ENCODE data around the gene ILF3.

The ILF3 gene

GRCh38 chr19:10653732-10654609 is at the start of gene ILF3:
TSS of gene ILF3 (plus strand) at chr19:10654346. CDS start at chr19:10670606, 16,260 bp downstream.
- peak; percentile 99 for DNase-seq (ENCODE audit: low spot score)

- no peak for DNase-seq (ENCODE audit: low spot score)
Observed at GRCh38 chr19:10604460-10604980, 49.6 kb upstream of the ILF3 start.

GRCh38 chr19:10611907-10612306 is 42.2 kb upstream of the ILF3 start:
- no peak for DNase-seq (ENCODE audit: low spot score)

GRCh38 chr19:10612499-10613119 is 41.5 kb upstream of the ILF3 start:
- peak; percentile 83 for DNase-seq (ENCODE audit: low spot score)

DNA sequence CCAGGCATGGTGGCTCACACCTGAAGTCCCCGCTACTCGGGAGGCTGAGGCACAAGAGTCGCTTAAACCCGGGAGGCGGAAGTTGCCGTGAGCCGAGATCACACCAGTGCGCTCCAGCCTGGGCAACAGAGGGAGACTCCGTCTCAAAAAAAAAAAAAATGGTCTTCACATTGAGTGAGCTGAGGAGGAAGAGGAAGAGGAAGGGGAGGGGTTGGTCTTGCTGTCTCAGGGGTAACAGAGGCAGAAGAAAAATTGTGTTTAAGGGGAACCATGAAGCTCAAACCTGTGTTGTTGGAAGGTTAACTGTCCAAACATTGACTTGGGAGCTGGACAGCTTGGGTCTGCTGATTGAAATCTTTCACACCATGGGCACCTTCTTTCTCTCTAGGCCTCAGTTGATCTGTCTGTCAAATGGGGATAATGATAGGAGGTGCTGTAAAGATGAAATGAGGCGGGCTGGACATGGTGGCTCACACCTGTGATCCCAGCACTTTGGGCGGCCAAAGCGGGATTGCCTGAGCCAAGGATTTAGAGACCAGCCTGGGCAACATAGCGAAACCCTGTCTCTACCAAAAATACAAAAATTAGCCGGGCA is 38.6 kb upstream of the ILF3 start:
- no peak for DNase-seq (ENCODE audit: low spot score)

DNA sequence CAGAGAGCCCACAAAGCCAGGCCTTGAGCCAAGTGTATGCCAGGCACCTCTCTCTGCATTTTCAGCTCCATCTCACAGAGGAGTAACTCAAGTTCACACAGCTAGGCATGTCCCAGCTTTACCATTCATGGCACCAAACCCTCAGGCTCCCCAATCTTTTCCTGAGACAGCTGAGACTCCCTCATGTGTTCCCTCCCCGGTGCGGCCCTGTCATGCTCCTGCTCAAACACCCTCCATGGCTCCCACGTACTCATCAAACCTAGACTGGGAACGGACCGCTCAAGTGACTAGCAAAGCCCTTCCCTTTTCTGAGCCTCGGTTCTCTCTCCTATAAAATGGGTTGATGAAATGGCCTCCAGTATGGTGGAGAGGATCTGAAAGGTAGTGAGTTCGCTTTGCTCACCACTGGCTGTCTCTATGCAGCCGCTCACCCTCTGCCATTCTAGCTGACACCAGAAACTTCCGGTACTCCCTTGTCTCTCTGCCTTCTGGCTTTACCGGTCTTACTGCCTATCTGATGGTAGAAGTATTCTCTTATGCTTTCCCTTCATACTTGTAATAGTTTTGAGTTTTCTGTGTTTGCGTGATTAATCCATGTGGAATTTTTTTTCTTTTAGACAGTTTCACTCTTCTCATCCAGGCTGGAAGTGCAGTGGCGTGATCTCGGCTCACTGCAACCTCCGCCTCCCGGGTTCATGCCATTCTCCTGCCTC is 36.6 kb upstream of the ILF3 start:
- DNase-seq (ENCODE audit: low spot score) = no peak

DNA sequence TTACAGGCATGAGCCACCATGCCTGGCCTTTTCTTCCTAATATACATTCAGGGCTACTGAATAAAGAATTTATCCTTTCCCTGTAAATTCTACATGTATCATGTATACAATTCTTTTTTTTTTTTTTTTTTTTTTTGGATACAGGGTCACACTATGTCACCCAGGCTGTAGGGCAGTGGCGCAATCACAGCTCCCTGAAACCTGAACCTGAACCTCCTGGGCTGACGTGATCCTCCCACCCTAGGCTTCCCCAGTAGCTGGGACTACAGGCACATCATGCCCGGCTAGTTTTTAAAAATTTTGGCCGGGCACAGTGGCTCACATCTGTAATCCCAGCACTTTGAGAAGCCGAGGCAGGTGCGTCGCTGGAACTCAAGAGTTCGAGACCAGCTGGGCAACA is 35.3 kb upstream of the ILF3 start:
- no peak for DNase-seq (ENCODE audit: low spot score)

DNA sequence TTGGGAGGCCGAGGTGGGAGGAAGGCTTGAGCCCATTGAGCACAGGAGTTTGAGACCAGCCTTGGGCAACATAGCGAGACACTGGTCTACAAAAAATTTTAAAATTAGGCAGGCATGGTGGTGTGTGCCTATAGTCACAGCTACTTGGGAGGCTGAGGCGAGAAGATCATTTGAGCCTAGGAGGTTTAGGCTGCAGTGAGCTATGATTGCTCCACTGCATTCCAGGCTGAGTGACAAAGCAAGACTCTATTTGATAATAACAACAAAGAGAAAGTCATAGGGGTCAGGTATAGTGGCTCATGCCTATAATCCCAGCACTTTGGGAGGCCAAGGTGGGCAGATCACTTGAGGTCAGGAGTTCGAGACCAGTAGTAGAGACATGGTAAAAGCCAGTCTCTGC is 33.4 kb upstream of the ILF3 start:
- no peak for DNase-seq (ENCODE audit: low spot score)

DNA sequence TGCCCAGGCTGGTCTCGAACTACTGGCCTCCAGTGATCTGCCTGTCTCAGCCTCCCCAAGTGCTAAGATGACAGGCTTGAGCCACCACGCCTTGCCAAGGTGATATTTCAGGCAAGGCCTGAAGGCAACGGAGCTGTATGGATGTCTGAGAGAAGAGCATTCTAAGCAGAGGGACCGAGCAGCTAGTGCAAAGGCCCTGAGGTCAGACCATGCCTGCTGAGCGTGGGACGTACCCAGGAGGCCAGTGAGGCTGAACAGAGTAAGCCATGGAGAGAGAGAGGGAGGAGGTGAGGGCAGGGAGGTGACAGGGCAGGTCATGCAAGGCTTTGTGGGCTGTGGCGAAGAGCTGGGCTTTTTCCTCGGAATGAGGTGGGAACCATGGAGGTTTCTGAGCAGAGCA is 32.2 kb upstream of the ILF3 start:
- no peak for DNase-seq (ENCODE audit: low spot score)

GRCh38 chr19:10624585-10624984 is 29.6 kb upstream of the ILF3 start:
- no peak for DNase-seq (ENCODE audit: low spot score)

- peak; percentile 80 for DNase-seq (ENCODE audit: low spot score)
Observed at GRCh38 chr19:10625003-10625761, 29.0 kb upstream of the ILF3 start, which contains the start of gene SLC44A2. TSS of gene SLC44A2 (plus strand) at chr19:10625553. CDS start at chr19:10625634, 81 bp downstream.

- no peak for DNase-seq (ENCODE audit: low spot score)
Observed at GRCh38 chr19:10625762-10626138, 28.4 kb upstream of the ILF3 start.

DNA sequence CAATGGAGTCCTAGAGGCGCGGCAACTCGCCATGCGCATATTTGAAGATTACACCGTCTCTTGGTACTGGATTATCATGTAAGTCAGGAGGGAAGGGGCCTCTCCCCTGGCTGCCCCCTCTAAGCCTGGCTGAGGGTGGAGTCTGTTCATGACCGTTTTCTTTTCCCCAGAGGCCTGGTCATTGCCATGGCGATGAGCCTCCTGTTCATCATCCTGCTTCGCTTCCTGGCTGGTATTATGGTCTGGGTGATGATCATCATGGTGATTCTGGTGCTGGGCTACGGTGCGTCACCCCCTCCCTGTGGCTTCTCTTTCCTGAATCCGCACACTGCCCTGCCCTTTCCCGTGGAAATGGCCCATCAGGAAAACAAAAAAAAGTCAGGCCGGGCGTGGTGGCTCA is 22.3 kb upstream of the ILF3 start:
- DNase-seq (ENCODE audit: low spot score) = no peak

- no peak for DNase-seq (ENCODE audit: low spot score)
Observed at GRCh38 chr19:10634430-10634829, 19.7 kb upstream of the ILF3 start.

GRCh38 chr19:10634963-10635362 is 19.2 kb upstream of the ILF3 start:
- DNase-seq (ENCODE audit: low spot score) = no peak

- DNase-seq (ENCODE audit: low spot score) = no peak
Observed at GRCh38 chr19:10636304-10636972, 17.7 kb upstream of the ILF3 start.

DNA sequence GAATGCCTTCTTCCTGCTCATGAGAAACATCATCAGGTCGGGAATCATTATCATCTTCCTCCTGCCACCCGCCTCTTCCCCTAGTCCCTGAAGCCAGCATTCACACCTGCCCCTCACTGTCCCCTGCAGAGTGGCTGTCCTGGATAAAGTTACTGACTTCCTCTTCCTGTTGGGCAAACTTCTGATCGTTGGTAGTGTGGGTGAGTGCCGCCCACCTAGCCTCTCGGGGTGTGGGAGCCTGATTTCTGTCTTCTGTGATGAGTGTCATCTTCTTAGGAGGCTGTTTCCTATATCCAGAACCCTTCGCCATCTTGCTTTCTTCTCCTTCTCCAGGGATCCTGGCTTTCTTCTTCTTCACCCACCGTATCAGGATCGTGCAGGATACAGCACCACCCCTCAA is 16.3 kb upstream of the ILF3 start:
- no peak for DNase-seq (ENCODE audit: low spot score)

DNA sequence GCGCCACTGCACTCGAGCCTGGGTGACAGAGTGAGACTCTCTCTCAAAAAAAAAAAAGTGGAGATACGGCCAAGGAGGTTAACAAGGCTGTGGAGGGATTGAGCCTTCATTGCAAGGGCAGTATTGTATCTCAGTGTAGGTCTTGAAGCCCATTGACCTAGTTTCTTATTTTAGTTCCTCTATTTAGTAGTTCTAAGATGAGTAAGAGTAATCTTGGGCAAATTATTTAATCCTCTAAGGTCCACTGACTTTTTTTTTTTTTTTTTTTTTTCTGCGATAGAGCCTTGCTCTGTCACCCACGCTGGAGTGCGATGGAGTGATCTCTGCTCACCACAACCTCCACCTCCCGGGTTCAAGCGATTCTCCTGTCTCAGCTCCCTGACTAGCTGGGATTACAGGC is 14.3 kb upstream of the ILF3 start:
- no peak for DNase-seq (ENCODE audit: low spot score)

- DNase-seq (ENCODE audit: low spot score) = no peak
Observed at GRCh38 chr19:10640361-10640760, 13.8 kb upstream of the ILF3 start.

DNA sequence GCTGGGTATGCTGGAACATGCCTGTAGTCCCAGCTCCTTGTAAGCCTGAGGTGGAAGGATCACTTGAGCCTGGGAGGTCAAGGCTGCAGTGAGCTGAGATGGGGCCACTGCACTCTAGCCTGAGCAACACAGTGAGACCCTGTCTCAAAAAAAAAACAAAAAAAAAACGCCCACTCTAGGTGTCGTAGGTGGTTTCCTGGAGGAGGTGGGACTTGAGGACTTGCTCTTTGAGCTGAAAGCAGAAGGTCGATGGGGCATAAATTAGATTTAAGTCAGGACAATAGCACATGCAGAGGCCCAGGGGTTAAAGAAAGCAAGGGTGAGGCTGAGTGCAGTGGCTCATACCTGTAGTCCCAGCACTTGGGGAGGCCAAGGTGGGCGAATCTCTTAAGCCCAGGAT is 12.9 kb upstream of the ILF3 start:
- no peak for DNase-seq (ENCODE audit: low spot score)

All from Ammon's horn (tissue), 1 donor.